ENCODE data around the gene METTL6. TPM values are rescaled to one million over a fixed set of nuclear protein-coding genes. Genes with fewer than 3 reads are reported as not detected.

The METTL6 gene
- total and polyA plus RNA-seq, 10 of the 15 experiments (the other 5 are each of a cell fraction or from before 2014, with no cell fraction given) = 13.8 to 29.6 (median 20.8) TPM

GRCh38 chr3:15361494-15362214, 65.7 kb downstream of the METTL6 start (continued):
- TF ChIP-seq, protein P1, sequence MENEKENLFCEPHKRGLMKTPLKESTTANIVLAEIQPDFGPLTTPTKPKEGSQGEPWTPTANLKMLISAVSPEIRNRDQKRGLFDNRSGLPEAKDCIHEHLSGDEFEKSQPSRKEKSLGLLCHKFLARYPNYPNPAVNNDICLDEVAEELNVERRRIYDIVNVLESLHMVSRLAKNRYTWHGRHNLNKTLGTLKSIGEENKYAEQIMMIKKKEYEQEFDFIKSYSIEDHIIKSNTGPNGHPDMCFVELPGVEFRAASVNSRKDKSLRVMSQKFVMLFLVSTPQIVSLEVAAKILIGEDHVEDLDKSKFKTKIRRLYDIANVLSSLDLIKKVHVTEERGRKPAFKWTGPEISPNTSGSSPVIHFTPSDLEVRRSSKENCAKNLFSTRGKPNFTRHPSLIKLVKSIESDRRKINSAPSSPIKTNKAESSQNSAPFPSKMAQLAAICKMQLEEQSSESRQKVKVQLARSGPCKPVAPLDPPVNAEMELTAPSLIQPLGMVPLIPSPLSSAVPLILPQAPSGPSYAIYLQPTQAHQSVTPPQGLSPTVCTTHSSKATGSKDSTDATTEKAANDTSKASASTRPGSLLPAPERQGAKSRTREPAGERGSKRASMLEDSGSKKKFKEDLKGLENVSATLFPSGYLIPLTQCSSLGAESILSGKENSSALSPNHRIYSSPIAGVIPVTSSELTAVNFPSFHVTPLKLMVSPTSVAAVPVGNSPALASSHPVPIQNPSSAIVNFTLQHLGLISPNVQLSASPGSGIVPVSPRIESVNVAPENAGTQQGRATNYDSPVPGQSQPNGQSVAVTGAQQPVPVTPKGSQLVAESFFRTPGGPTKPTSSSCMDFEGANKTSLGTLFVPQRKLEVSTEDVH (IDR thresholded peaks at IDR 0.05; ENCODE audit: low read depth, partially characterized antibody) = no peak
- TF ChIP-seq SKIL (IDR thresholded peaks at IDR 0.05; ENCODE audit: low read depth, poor library complexity, severe bottlenecking) (peak; percentile 100), CHD1 (IDR thresholded peaks at IDR 0.05; ENCODE audit: low read depth, low read length) (no peak), ZNF622 (IDR thresholded peaks at IDR 0.05) (no peak), FOXK2 (IDR thresholded peaks at IDR 0.05) (no peak), PAX8 (IDR thresholded peaks at IDR 0.05) (no peak), SMAD1 (IDR thresholded peaks at IDR 0.05; ENCODE audit: low read depth, partially characterized antibody) (peak; percentile 86), SMARCA5 (IDR thresholded peaks at IDR 0.05) (peak; percentile 66; the same call in 1 of the 2 replicates), ASH2L (IDR thresholded peaks at IDR 0.05; ENCODE audit: borderline replicate concordance, low read depth) (peak; percentile 74; the same call in 1 of the 2 replicates), EED (IDR thresholded peaks at IDR 0.05; ENCODE audit: low read depth) (peak; percentile 99)
- TF ChIP-seq, protein P2, sequence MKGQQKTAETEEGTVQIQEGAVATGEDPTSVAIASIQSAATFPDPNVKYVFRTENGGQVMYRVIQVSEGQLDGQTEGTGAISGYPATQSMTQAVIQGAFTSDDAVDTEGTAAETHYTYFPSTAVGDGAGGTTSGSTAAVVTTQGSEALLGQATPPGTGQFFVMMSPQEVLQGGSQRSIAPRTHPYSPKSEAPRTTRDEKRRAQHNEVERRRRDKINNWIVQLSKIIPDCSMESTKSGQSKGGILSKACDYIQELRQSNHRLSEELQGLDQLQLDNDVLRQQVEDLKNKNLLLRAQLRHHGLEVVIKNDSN (IDR thresholded peaks at IDR 0.05; ENCODE audit: borderline replicate concordance, extremely low read length, insufficient read depth, low read depth, low read length) = peak; percentile 55
- TF ChIP-seq, protein P3, sequence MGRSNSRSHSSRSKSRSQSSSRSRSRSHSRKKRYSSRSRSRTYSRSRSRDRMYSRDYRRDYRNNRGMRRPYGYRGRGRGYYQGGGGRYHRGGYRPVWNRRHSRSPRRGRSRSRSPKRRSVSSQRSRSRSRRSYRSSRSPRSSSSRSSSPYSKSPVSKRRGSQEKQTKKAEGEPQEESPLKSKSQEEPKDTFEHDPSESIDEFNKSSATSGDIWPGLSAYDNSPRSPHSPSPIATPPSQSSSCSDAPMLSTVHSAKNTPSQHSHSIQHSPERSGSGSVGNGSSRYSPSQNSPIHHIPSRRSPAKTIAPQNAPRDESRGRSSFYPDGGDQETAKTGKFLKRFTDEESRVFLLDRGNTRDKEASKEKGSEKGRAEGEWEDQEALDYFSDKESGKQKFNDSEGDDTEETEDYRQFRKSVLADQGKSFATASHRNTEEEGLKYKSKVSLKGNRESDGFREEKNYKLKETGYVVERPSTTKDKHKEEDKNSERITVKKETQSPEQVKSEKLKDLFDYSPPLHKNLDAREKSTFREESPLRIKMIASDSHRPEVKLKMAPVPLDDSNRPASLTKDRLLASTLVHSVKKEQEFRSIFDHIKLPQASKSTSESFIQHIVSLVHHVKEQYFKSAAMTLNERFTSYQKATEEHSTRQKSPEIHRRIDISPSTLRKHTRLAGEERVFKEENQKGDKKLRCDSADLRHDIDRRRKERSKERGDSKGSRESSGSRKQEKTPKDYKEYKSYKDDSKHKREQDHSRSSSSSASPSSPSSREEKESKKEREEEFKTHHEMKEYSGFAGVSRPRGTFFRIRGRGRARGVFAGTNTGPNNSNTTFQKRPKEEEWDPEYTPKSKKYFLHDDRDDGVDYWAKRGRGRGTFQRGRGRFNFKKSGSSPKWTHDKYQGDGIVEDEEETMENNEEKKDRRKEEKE (IDR thresholded peaks at IDR 0.05) = no peak
